ENCODE data around the gene ITGB1BP1. TPM values are rescaled to one million over a fixed set of nuclear protein-coding genes. Genes with fewer than 3 reads are reported as not detected.

The ITGB1BP1 gene
- total RNA-seq, 1 donor from 2014 or later: 97.3 TPM

DNA sequence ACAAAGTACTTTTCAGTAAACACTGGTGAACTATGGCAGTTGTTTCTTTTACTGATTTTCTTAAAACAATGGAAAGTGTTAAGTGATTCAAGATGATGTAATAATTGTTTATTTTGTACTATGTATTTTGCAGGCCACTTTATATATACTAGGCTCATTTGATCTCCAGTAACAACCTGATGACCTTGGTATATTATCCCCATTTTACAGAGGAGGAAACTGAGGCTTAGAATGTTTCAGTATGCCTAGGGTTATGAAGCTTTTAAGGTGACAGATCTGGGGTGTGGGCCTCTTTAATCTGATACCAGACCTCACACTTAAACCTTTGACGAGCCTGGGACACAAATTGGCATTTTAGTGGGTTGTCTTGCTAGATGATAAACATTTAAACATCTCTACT is 63.2 kb downstream of the ITGB1BP1 start:
- H3K27me3 Mint-ChIP-seq (ENCODE audit: unreplicated experiment): peaks cover 4% of the 10 kb centered on the region

DNA sequence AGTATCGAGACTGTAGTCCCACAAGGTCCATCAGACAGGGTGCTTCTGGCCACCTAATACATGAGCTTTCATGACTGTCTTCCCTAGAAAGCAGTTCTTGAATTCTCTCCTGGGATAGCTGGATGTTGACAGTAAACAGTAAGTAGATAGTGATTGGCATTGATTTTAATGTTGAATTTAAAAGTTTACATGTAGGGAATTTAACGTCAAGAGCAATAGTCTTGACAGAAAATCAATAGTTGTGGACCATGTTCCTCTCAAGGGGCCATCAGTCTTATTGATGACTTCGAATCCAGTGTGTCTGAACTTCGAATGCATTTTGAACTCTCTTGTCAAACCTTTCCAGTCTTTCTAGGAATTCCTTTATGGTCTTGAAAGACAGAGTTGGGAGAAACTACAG is 63.9 kb downstream of the ITGB1BP1 start:
- DNase-seq (ENCODE audit: low spot score): no peak
- Mint-ChIP-seq H3K9me3 (ENCODE audit: unreplicated experiment) (no peaks in the 10 kb centered on the region), H3K27me3 (ENCODE audit: unreplicated experiment) (peaks cover 4% of the 10 kb centered on the region), H3K36me3 (ENCODE audit: low read depth, unreplicated experiment) (peaks cover 33% of the 10 kb centered on the region), H3K4me1 (ENCODE audit: unreplicated experiment) (peaks cover 5% of the 10 kb centered on the region), H3K27ac (ENCODE audit: unreplicated experiment) (no peak overlapping the region), H3K4me3 (ENCODE audit: unreplicated experiment) (no peak overlapping the region)
- TF ChIP-seq, protein P1, sequence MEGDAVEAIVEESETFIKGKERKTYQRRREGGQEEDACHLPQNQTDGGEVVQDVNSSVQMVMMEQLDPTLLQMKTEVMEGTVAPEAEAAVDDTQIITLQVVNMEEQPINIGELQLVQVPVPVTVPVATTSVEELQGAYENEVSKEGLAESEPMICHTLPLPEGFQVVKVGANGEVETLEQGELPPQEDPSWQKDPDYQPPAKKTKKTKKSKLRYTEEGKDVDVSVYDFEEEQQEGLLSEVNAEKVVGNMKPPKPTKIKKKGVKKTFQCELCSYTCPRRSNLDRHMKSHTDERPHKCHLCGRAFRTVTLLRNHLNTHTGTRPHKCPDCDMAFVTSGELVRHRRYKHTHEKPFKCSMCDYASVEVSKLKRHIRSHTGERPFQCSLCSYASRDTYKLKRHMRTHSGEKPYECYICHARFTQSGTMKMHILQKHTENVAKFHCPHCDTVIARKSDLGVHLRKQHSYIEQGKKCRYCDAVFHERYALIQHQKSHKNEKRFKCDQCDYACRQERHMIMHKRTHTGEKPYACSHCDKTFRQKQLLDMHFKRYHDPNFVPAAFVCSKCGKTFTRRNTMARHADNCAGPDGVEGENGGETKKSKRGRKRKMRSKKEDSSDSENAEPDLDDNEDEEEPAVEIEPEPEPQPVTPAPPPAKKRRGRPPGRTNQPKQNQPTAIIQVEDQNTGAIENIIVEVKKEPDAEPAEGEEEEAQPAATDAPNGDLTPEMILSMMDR (IDR thresholded peaks at IDR 0.05; ENCODE audit: unreplicated experiment): no peak

More for the DNA sequence above, 63.2 kb downstream of the ITGB1BP1 start:
- no peak overlapping the region for H3K4me3 Mint-ChIP-seq (ENCODE audit: unreplicated experiment)
- H3K4me1 Mint-ChIP-seq (ENCODE audit: unreplicated experiment): peaks cover 8% of the 10 kb centered on the region
- no peak for DNase-seq (ENCODE audit: low spot score)
- no peaks in the 10 kb centered on the region for H3K9me3 Mint-ChIP-seq (ENCODE audit: unreplicated experiment)
- H3K27ac Mint-ChIP-seq (ENCODE audit: unreplicated experiment): no peak overlapping the region
- TF ChIP-seq, protein P1 (IDR thresholded peaks at IDR 0.05; ENCODE audit: unreplicated experiment): no peak
- H3K36me3 Mint-ChIP-seq (ENCODE audit: low read depth, unreplicated experiment): peaks cover 34% of the 10 kb centered on the region

DNA sequence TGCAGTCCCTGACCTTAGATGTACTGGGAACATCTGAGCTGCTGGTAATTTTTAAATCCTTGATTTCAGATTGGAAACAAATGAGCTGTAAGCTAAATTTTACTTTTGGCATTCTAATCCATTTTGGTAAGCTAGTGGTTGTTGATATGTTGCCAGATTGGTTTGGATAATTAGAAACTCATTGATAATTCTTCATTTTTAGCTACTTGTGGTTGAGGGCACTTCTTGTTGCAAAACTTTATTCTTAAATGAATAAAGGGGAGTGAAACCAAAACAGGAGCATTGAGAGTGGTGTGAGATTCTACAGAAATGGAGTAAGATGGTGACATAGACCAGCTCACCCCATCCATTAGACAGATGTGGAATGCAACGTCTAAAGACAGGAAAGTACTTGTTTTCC is 64.5 kb downstream of the ITGB1BP1 start:
- Mint-ChIP-seq H3K9me3 (ENCODE audit: unreplicated experiment) (no peaks in the 10 kb centered on the region), H3K4me3 (ENCODE audit: unreplicated experiment) (no peak overlapping the region), H3K27ac (ENCODE audit: unreplicated experiment) (no peak overlapping the region), H3K36me3 (ENCODE audit: low read depth, unreplicated experiment) (peaks cover 37% of the 10 kb centered on the region), H3K27me3 (ENCODE audit: unreplicated experiment) (peaks cover 4% of the 10 kb centered on the region), H3K4me1 (ENCODE audit: unreplicated experiment) (peaks cover 2% of the 10 kb centered on the region)
- TF ChIP-seq, protein P1 (IDR thresholded peaks at IDR 0.05; ENCODE audit: unreplicated experiment): no peak
- no peak for DNase-seq (ENCODE audit: low spot score)

DNA sequence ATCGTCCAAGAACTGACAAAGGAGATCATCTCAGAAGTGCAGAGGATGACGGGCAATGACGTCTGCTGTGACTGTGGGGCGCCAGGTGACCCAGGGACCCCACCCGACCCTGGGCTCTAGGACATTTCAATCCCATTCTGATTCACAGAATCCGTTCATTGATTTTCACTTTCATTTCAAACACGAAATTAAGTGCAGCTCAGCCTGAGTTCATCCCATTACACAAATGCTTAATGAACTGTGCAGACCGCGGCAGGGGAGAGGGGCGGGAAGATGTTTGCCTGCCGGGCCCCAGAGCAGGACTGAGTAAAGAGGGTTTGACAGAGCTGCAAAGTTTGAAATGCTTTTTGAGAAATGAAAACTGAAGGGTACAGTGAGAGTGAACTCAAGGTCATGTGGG is 67.1 kb downstream of the ITGB1BP1 start:
- no peak overlapping the region for H3K27ac Mint-ChIP-seq (ENCODE audit: unreplicated experiment)
- no peak overlapping the region for H3K4me3 Mint-ChIP-seq (ENCODE audit: unreplicated experiment)
- TF ChIP-seq, protein P1 (IDR thresholded peaks at IDR 0.05; ENCODE audit: unreplicated experiment): no peak

DNA sequence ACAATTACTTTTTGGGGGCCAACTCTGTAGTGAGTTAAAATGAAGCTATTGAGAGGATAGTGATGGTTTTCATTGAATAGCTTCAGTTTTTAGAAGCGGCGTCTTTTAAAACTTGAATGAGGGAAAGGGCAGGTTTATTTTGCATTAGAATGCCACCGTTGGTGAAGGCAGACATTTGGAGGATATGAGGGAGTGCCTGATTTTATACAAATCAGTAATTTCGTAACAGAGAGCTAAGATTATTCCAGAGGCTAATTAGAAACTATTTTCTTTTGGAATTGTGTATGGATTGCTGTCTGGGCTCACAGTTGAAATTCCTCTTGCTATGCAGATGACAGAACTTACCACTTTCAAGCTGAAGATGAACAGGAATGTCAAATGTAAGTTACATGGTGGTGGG is 67.6 kb downstream of the ITGB1BP1 start:
- Mint-ChIP-seq H3K9me3 (ENCODE audit: unreplicated experiment) (no peaks in the 10 kb centered on the region), H3K36me3 (ENCODE audit: low read depth, unreplicated experiment) (peaks cover 48% of the 10 kb centered on the region), H3K27ac (ENCODE audit: unreplicated experiment) (no peak overlapping the region), H3K4me1 (ENCODE audit: unreplicated experiment) (no peaks in the 10 kb centered on the region), H3K27me3 (ENCODE audit: unreplicated experiment) (peaks cover 2% of the 10 kb centered on the region), H3K4me3 (ENCODE audit: unreplicated experiment) (no peak overlapping the region)
- DNase-seq (ENCODE audit: low spot score): no peak
- TF ChIP-seq, protein P1 (IDR thresholded peaks at IDR 0.05; ENCODE audit: unreplicated experiment): no peak

More for the DNA sequence above, 67.1 kb downstream of the ITGB1BP1 start:
- H3K9me3 Mint-ChIP-seq (ENCODE audit: unreplicated experiment): no peaks in the 10 kb centered on the region
- peaks cover 45% of the 10 kb centered on the region for H3K36me3 Mint-ChIP-seq (ENCODE audit: low read depth, unreplicated experiment)
- peaks cover 2% of the 10 kb centered on the region for H3K27me3 Mint-ChIP-seq (ENCODE audit: unreplicated experiment)
- DNase-seq (ENCODE audit: low spot score): no peak
- no peaks in the 10 kb centered on the region for H3K4me1 Mint-ChIP-seq (ENCODE audit: unreplicated experiment)
